Activated CD8-positive, alpha-beta T cell treated with anti-CD3 and anti-CD28 coated beads, Interleukin-2, amount 10 ng/mL, durations not matched to agents 7 days and 5 days (primary cell): ENCODE results near the gene MDM2. TPM values are rescaled to one million over a fixed set of nuclear protein-coding genes. Genes with fewer than 3 reads are reported as not detected.

Source experiments
- ATAC-seq: fragments of 150-1000 bp; cut with Tn5 transposase; one replicate; pipeline ENCODE4 v1.10.0; 2021; ENCODE audit warnings: moderate library complexity
- CTCF ChIA-PET: fragments of 350-600 bp; sonication (Branson Sonifier 250); formaldehyde crosslinking; loops from one replicate; lab custom pipeline; 2021; ENCODE audit warnings: antibody characterized with exemption; lab: Charles Lee
- POLR2A ChIA-PET: fragments of 350-600 bp; sonication (Branson Sonifier 250); formaldehyde crosslinking; loops from one replicate; lab custom pipeline; 2021; ENCODE audit warnings: antibody characterized with exemption; lab: Charles Lee
- DNase-seq: peaks from one replicate; pipeline ENCODE4 v3.0.0-alpha.2; 2020
- H3K27ac Mint-ChIP-seq: one replicate; pipeline ENCODE4 v1.8.0; 2021; ENCODE audit warnings: mild to moderate bottlenecking, mixed read lengths
- H3K27me3 Mint-ChIP-seq: one replicate; pipeline ENCODE4 v1.8.0; 2021; ENCODE audit warnings: low read depth, mixed read lengths
- H3K36me3 Mint-ChIP-seq: one replicate; pipeline ENCODE4 v1.8.0; 2021; ENCODE audit warnings: low read depth, mixed read lengths
- H3K4me1 Mint-ChIP-seq: one replicate; pipeline ENCODE4 v1.8.0; 2021; ENCODE audit warnings: low read depth, mixed read lengths
- H3K4me3 Mint-ChIP-seq: one replicate; pipeline ENCODE4 v1.8.0; 2021; ENCODE audit warnings: mild to moderate bottlenecking, mixed read lengths
- H3K9me3 Mint-ChIP-seq: one replicate; pipeline ENCODE4 v1.8.0; 2022; ENCODE audit warnings: mixed read lengths; ENCODE audit not compliant: insufficient read depth
- total RNA-seq, 2 experiments: library from RNA; stranded (reverse); gene quantifications; one replicate each; pipeline ENCODE4 v1.2.3, GENCODE V29; 2021

Gene MDM2
- total RNA-seq, 2 experiments from 2014 or later, result 213 to 234 TPM

GRCh38 chr12:68844318-68844745 is 36.4 kb downstream of the MDM2 start:
- POLR2A ChIA-PET, result interaction anchor here (0.7 to 1.3 kb wide), 3 partner anchors 10 to 33 kb away, joined by 3 to 4 read pairs (median 3); no protein-coding TSS in a partner anchor

GRCh38 chr12:68844788-68845695 is 37.1 kb downstream of the MDM2 start:
- no peak overlapping the region for H3K27ac Mint-ChIP-seq
- CTCF ChIA-PET, result interaction anchor here (2.0 kb wide), 1 partner anchor 225 kb away, joined by 5 read pairs; no protein-coding TSS in a partner anchor
- no peak for ATAC-seq
- DNase-seq, result no peak
- no peaks in the 10 kb centered on the region for H3K9me3 Mint-ChIP-seq
- H3K27me3 Mint-ChIP-seq, result no peaks in the 10 kb centered on the region
- no peak overlapping the region for H3K4me3 Mint-ChIP-seq
- POLR2A ChIA-PET, result interaction anchor here (0.7 to 1.3 kb wide), 2 partner anchors 32 to 34 kb away, joined by 3 to 4 read pairs; no protein-coding TSS in a partner anchor
- peaks cover 34% of the 10 kb centered on the region for H3K36me3 Mint-ChIP-seq
- no peaks in the 10 kb centered on the region for H3K4me1 Mint-ChIP-seq

More at GRCh38 chr12:68844318-68844745, 36.4 kb downstream of the MDM2 start:
- H3K36me3 Mint-ChIP-seq, result peaks cover 37% of the 10 kb centered on the region
- no peak overlapping the region for H3K4me3 Mint-ChIP-seq
- no peak overlapping the region for H3K27ac Mint-ChIP-seq
- CTCF ChIA-PET, result interaction anchor here (1.1 to 2.0 kb wide), 2 partner anchors 13 to 226 kb away, joined by 3 to 5 read pairs; no protein-coding TSS in a partner anchor
- no peaks in the 10 kb centered on the region for H3K9me3 Mint-ChIP-seq
- no peaks in the 10 kb centered on the region for H3K4me1 Mint-ChIP-seq
- H3K27me3 Mint-ChIP-seq, result no peaks in the 10 kb centered on the region
- ATAC-seq (no peak), DNase-seq (no peak)

DNA sequence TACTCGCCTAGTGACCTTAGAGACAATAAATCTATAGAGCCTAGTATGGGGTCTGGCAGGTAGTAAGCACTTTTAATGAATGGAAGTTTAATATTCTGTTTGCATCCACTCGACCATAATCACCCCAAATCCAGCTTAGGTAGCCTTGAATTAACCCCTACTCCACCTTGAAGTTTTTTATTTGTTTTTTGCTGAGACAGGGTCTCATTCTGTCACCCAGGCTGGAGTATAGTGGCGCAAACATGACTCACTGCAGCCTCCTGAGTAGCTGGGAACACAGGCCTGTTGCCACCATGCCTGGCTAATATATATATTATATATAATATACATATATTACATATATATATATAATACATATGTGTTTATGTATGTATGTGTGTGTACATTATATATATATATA is 38.8 kb downstream of the MDM2 start:
- H3K4me3 Mint-ChIP-seq, result no peak overlapping the region
- H3K4me1 Mint-ChIP-seq, result no peaks in the 10 kb centered on the region
- ATAC-seq (no peak), DNase-seq (no peak)
- ChIA-PET CTCF (interaction anchor here (0.8 to 1.1 kb wide), 2 partner anchors 223 to 310 kb away, joined by 3 to 4 read pairs; no protein-coding TSS in a partner anchor), POLR2A (interaction anchor here (0.6 to 0.7 kb wide), 2 partner anchors 10 to 394 kb away, joined by 3 to 4 read pairs; no protein-coding TSS in a partner anchor)
- H3K36me3 Mint-ChIP-seq, result peaks cover 23% of the 10 kb centered on the region
- no peaks in the 10 kb centered on the region for H3K9me3 Mint-ChIP-seq
- H3K27me3 Mint-ChIP-seq, result no peaks in the 10 kb centered on the region
- no peak overlapping the region for H3K27ac Mint-ChIP-seq

GRCh38 chr12:68850390-68850789 is 42.4 kb downstream of the MDM2 start:
- H3K9me3 Mint-ChIP-seq, result no peaks in the 10 kb centered on the region
- peaks cover 9% of the 10 kb centered on the region for H3K27me3 Mint-ChIP-seq
- peaks cover 6% of the 10 kb centered on the region for H3K36me3 Mint-ChIP-seq
- no peak for ATAC-seq
- no peak overlapping the region for H3K4me3 Mint-ChIP-seq
- no peak overlapping the region for H3K27ac Mint-ChIP-seq
- ChIA-PET CTCF (no interaction called here), POLR2A (interaction anchor here (0.6 to 0.7 kb wide), 2 partner anchors 13 to 87 kb away, joined by 3 read pairs; no protein-coding TSS in a partner anchor)
- H3K4me1 Mint-ChIP-seq, result no peaks in the 10 kb centered on the region
- no peak for DNase-seq

- H3K36me3 Mint-ChIP-seq, result peaks cover under 1% of the 10 kb centered on the region
- CTCF ChIA-PET, result no interaction called here
These were observed 43.8 kb downstream of the MDM2 start for GRCh38 chr12:68851592-68852306.

DNA sequence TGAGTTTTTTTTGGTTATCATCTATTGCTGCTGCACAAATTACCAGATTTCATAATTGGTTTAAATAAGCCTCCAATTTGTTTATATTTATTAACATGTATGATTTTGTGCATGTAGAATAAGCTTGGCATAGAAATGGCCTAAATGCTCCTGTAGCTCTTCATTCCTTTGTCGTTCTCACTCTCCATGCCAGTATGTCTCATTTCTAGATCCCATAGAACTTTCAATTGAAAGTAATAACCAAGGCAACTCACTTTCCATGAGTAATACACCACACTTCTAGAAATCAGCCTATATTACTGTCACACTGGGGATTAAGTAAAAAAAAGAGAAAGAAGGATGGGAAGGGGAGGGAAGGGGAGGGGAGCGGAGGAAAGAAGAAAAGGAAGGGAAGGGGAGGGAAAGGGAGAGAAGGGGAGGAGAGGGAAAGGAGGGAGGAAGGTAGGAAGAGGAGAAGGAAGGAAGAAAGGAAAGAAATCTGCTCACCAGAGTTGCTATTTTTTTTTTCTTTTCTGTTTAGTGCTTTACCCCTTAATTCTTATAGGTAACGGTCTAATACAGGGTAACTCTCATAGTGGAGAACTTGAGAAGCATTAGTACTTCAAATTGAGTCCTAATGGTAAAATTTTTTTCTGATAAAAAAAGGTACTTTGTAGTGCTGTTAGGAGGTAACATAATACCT is 45.6 kb downstream of the MDM2 start:
- DNase-seq (no peak), ATAC-seq (no peak)
- Mint-ChIP-seq H3K36me3 (no peaks in the 10 kb centered on the region), H3K9me3 (no peaks in the 10 kb centered on the region), H3K4me3 (no peak overlapping the region), H3K27ac (no peak overlapping the region), H3K27me3 (peaks cover 9% of the 10 kb centered on the region), H3K4me1 (no peaks in the 10 kb centered on the region)
- POLR2A ChIA-PET, result no interaction called here
- CTCF ChIA-PET, result no interaction called here

More at GRCh38 chr12:68851592-68852306, 43.8 kb downstream of the MDM2 start:
- Mint-ChIP-seq H3K4me3 (no peak overlapping the region), H3K9me3 (no peaks in the 10 kb centered on the region), H3K27ac (no peak overlapping the region), H3K4me1 (no peaks in the 10 kb centered on the region), H3K27me3 (peaks cover 9% of the 10 kb centered on the region)
- ATAC-seq (no peak), DNase-seq (no peak)
- POLR2A ChIA-PET, result no interaction called here

DNA sequence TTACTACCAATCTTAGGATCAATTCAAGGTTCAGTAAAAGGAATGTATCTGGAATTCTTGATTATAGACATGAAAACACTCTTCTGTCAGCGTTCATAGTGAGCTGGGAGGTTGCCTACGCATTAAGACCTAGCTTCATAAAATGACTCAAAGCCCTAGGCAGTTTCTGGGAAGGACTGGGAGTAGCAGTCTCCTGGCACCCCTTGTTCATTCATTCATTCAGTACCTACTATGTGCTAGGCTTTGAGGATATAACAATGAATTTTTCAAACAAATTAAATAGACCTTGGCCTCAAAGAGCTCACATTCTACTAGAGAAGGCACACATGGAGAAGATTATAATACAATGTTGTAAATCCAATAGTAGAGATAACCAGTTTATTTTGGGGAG is 46.1 kb downstream of the MDM2 start:
- no peaks in the 10 kb centered on the region for H3K9me3 Mint-ChIP-seq
- H3K4me3 Mint-ChIP-seq, result no peak overlapping the region
- H3K36me3 Mint-ChIP-seq, result no peaks in the 10 kb centered on the region
- H3K27me3 Mint-ChIP-seq, result peaks cover 9% of the 10 kb centered on the region
- ATAC-seq (no peak), DNase-seq (no peak)
- ChIA-PET CTCF (interaction anchor here (1.0 kb wide), 1 partner anchor 24 kb away, joined by 3 read pairs; no protein-coding TSS in a partner anchor), POLR2A (no interaction called here)
- H3K27ac Mint-ChIP-seq, result no peak overlapping the region
- no peaks in the 10 kb centered on the region for H3K4me1 Mint-ChIP-seq

DNA sequence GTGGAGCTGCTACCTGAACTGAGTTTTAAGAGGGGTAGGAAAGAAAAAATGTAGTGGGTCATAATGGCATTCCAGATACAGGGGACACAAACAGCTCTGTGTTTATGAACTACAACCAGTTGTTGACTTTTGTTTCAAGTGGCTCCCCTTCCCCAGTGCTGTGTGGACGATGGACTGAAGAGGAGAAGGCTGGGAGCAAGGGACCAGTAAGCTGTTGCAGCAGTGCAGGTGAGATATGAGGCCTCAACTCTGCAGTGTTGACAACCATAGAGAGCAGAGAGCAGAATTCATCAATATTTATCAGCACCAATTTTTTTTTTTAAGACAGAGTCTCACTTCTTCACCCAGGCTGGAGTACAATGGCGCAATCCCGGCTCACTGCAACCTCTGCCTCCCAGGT is 46.6 kb downstream of the MDM2 start:
- POLR2A ChIA-PET, result no interaction called here
- no peak for ATAC-seq
- H3K27me3 Mint-ChIP-seq, result peaks cover 9% of the 10 kb centered on the region

GRCh38 chr12:68855111-68855510 is 47.1 kb downstream of the MDM2 start:
- Mint-ChIP-seq H3K27ac (no peak overlapping the region), H3K27me3 (peaks cover 9% of the 10 kb centered on the region), H3K4me1 (no peaks in the 10 kb centered on the region), H3K9me3 (no peaks in the 10 kb centered on the region), H3K36me3 (no peaks in the 10 kb centered on the region), H3K4me3 (no peak overlapping the region)
- ATAC-seq (no peak), DNase-seq (no peak)
- POLR2A ChIA-PET, result no interaction called here
- CTCF ChIA-PET, result interaction anchor here (1.0 kb wide), 1 partner anchor 25 kb away, joined by 3 read pairs; no protein-coding TSS in a partner anchor

More for the DNA sequence above, 46.6 kb downstream of the MDM2 start:
- no peaks in the 10 kb centered on the region for H3K4me1 Mint-ChIP-seq
- H3K27ac Mint-ChIP-seq, result no peak overlapping the region
- H3K4me3 Mint-ChIP-seq, result no peak overlapping the region
- DNase-seq, result no peak
- CTCF ChIA-PET, result interaction anchor here (1.0 kb wide), 1 partner anchor 24 kb away, joined by 3 read pairs; no protein-coding TSS in a partner anchor
- no peaks in the 10 kb centered on the region for H3K9me3 Mint-ChIP-seq
- no peaks in the 10 kb centered on the region for H3K36me3 Mint-ChIP-seq

GRCh38 chr12:68855771-68856170 is 47.8 kb downstream of the MDM2 start:
- H3K4me1 Mint-ChIP-seq, result no peaks in the 10 kb centered on the region

DNA sequence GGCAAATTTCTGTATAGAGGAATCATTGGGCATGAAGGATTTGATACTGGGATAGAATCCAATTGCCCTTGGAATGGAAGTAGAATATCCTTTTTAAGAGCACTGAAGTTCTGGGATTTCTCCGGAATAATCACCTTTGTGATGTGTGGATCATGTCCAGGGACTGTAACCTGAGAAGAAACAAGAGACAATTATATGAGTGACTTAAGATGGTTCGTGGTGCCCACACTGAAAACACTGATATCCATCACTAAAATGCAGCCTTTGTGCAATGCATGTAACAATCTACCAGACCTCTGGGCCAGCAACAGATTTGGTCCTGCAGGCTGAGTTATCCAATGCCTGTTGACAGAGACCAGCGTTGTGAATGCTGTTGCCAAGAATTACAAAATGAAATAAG is 48.5 kb downstream of the MDM2 start:
- Mint-ChIP-seq H3K36me3 (no peaks in the 10 kb centered on the region), H3K9me3 (no peaks in the 10 kb centered on the region), H3K27ac (no peak overlapping the region), H3K4me3 (no peak overlapping the region), H3K4me1 (no peaks in the 10 kb centered on the region), H3K27me3 (peaks cover 9% of the 10 kb centered on the region)
- ATAC-seq (no peak), DNase-seq (no peak)
- ChIA-PET POLR2A (no interaction called here), CTCF (no interaction called here)

More at GRCh38 chr12:68855771-68856170, 47.8 kb downstream of the MDM2 start:
- Mint-ChIP-seq H3K36me3 (no peaks in the 10 kb centered on the region), H3K4me3 (no peak overlapping the region), H3K27ac (no peak overlapping the region), H3K27me3 (peaks cover 9% of the 10 kb centered on the region), H3K9me3 (no peaks in the 10 kb centered on the region)
- ChIA-PET POLR2A (no interaction called here), CTCF (no interaction called here)
- ATAC-seq, result no peak
- no peak for DNase-seq
